SJCRH30 (cell line): ENCODE data around the gene MT1F. TPM values are rescaled to one million over a fixed set of nuclear protein-coding genes. Genes with fewer than 3 reads are reported as not detected.
"Not testable (repeated sequence)": the region's sequence is repeated elsewhere in the genome, so short reads cannot be mapped to it uniquely, and the experiment has no call there.

Source experiments
- DNase-seq, 2 experiments: peaks; one replicate each; pipeline ENCODE4 v3.0.0-alpha.2; 2015 to 2020
- H3K27ac ChIP-seq: fragments of 250-450 bp; sonication (Bioruptor Pico); 2 replicates; pipeline ENCODE4 v1.5.1; 2020; ENCODE audit warnings: mild to moderate bottlenecking, moderate library complexity
- H3K27me3 ChIP-seq: fragments of 250-450 bp; sonication (Bioruptor Pico); 2 replicates; pipeline ENCODE4 v1.5.1; 2020; ENCODE audit warnings: mild to moderate bottlenecking, moderate library complexity
- H3K36me3 ChIP-seq: fragments of 250-450 bp; sonication (Bioruptor Pico); 2 replicates; pipeline ENCODE4 v1.5.1; 2020; ENCODE audit warnings: mild to moderate bottlenecking, moderate library complexity
- H3K4me1 ChIP-seq: fragments of 250-450 bp; sonication (Bioruptor Pico); 2 replicates; pipeline ENCODE4 v1.5.1; 2020; ENCODE audit warnings: mild to moderate bottlenecking, moderate library complexity
- H3K4me3 ChIP-seq: fragments of 250-450 bp; sonication (Bioruptor Pico); 2 replicates; pipeline ENCODE4 v1.5.1; 2020; ENCODE audit warnings: mild to moderate bottlenecking, moderate library complexity
- H3K9me3 ChIP-seq: fragments of 250-450 bp; sonication (Bioruptor Pico); replicated peaks from 2 replicates; pipeline ENCODE4 v1.5.1; 2020; ENCODE audit warnings: mild to moderate bottlenecking, moderate library complexity
- total RNA-seq: library from RNA; depleted of rRNA; stranded (reverse); fragments of >200 nt; shearing (Covaris generic); gene quantifications from 2 replicates; pipeline ENCODE4 v1.2.3, GENCODE V29; 2014

MT1F gene
- total RNA-seq, 1 experiment from 2014 or later, result not detected

DNA sequence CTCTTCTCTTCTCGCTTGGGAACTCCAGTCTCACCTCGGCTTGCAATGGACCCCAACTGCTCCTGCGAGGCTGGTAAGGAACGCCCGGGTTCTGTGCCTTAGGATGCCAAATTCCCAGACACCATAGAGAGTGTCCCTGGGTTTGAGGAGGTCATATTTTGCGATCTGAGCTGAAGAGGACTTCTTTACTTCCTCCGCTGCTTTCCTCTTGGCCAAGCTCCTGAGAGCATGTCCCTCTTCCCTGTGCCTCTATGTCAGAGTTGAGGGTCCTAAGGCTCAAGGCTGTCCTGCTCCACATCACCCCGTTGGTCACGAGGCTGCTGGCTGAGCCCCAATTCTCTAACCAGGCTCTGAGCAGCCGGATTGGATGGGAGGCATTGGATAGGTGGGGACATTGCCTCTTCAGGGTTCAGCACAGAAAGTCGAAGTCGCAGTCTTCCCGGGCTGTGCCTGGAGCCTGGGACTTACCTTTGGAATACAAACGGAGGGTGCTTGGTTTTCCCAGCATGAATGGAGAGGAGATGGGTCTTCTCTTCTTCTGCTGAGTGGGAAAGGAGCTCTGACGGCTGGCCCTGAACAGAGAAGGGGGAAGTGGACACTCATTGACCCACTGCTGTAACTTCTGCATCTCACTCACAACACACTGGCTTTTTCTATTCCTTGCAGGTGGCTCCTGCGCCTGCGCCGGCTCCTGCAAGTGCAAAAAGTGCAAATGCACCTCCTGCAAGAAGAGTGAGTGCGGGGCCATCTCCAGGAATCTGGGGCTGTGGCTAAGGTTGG lies 12.3 kb downstream of the MT1F start:
- no peak for DNase-seq
- Histone ChIP-seq H3K4me3 (no peak overlapping the region), H3K27me3 (peaks cover 47% of the 10 kb centered on the region)

GRCh38 chr16:56670620-56670934 lies 12.8 kb downstream of the MT1F start:
- no peaks in the 10 kb centered on the region for H3K4me1 ChIP-seq
- no peaks in the 10 kb centered on the region for H3K36me3 ChIP-seq
- H3K27me3 ChIP-seq, result peaks cover 50% of the 10 kb centered on the region
- no peak overlapping the region for H3K27ac ChIP-seq
- no peak overlapping the region for H3K4me3 ChIP-seq
- no peaks in the 10 kb centered on the region for H3K9me3 ChIP-seq
- DNase-seq, result no peak

More for the DNA sequence above, 12.3 kb downstream of the MT1F start:
- Histone ChIP-seq H3K36me3 (no peaks in the 10 kb centered on the region), H3K9me3 (no peaks in the 10 kb centered on the region), H3K27ac (no peak overlapping the region), H3K4me1 (no peaks in the 10 kb centered on the region)

GRCh38 chr16:56671691-56672090 lies 13.9 kb downstream of the MT1F start:
- H3K4me1 ChIP-seq, H3K4me3 ChIP-seq, H3K36me3 ChIP-seq, DNase-seq, H3K27ac ChIP-seq, H3K9me3 ChIP-seq: not testable (repeated sequence)
- peaks cover 47% of the 10 kb centered on the region for H3K27me3 ChIP-seq

GRCh38 chr16:56672171-56672570 lies 14.4 kb downstream of the MT1F start:
- H3K27ac ChIP-seq, H3K36me3 ChIP-seq, DNase-seq, H3K4me3 ChIP-seq, H3K4me1 ChIP-seq, H3K9me3 ChIP-seq: not testable (repeated sequence)
- peaks cover 42% of the 10 kb centered on the region for H3K27me3 ChIP-seq

GRCh38 chr16:56672761-56673536 lies 15.2 kb downstream of the MT1F start:
- Histone ChIP-seq H3K4me1 (no peaks in the 10 kb centered on the region), H3K4me3 (no peak overlapping the region), H3K36me3 (no peaks in the 10 kb centered on the region), H3K9me3 (no peaks in the 10 kb centered on the region), H3K27ac (no peak overlapping the region), H3K27me3 (peaks cover 41% of the 10 kb centered on the region)
- no peak for DNase-seq

GRCh38 chr16:56673921-56674320 lies 16.2 kb downstream of the MT1F start:
- Histone ChIP-seq H3K27ac (no peak overlapping the region), H3K4me1 (no peaks in the 10 kb centered on the region), H3K4me3 (no peak overlapping the region), H3K9me3 (no peaks in the 10 kb centered on the region), H3K36me3 (no peaks in the 10 kb centered on the region), H3K27me3 (peaks cover 33% of the 10 kb centered on the region)
- peak in 1 of 2 experiments; percentile 24 for DNase-seq

DNA sequence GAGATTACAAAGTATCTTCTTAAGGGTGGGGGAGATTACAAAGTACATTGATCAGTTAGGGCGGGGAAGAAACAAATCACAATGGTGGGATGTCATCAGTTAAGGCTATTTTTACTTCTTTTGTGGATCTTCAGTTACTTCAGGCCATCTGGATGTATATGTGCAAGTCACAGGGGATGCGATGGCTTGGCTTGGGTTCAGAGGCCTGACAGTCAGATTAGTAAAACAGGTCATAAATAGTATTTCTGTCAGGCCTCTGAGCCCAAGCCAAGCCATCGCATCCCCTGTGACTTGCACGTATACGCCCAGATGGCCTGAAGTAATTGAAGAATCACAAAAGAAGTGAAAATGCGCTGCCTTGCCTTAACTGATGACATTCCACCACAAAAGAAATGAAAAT lies 16.8 kb downstream of the MT1F start:
- not testable (repeated sequence) for H3K36me3 ChIP-seq, H3K9me3 ChIP-seq, H3K4me1 ChIP-seq, DNase-seq, H3K4me3 ChIP-seq, H3K27ac ChIP-seq
- peaks cover 30% of the 10 kb centered on the region for H3K27me3 ChIP-seq

- Histone ChIP-seq H3K27me3 (peaks cover 18% of the 10 kb centered on the region), H3K4me1 (no peaks in the 10 kb centered on the region), H3K27ac (no peak overlapping the region), H3K9me3 (no peaks in the 10 kb centered on the region), H3K4me3 (no peak overlapping the region), H3K36me3 (no peaks in the 10 kb centered on the region)
- no peak for DNase-seq
Measured at GRCh38 chr16:56675685-56676210, 18.0 kb downstream of the MT1F start.

- no peaks in the 10 kb centered on the region for H3K9me3 ChIP-seq
- H3K4me1 ChIP-seq, result no peaks in the 10 kb centered on the region
- H3K27me3 ChIP-seq, result peaks cover 16% of the 10 kb centered on the region
- no peak overlapping the region for H3K27ac ChIP-seq
- no peak for DNase-seq
- H3K36me3 ChIP-seq, result no peaks in the 10 kb centered on the region
- no peak overlapping the region for H3K4me3 ChIP-seq
Measured at GRCh38 chr16:56677474-56677873, 19.7 kb downstream of the MT1F start.

DNA sequence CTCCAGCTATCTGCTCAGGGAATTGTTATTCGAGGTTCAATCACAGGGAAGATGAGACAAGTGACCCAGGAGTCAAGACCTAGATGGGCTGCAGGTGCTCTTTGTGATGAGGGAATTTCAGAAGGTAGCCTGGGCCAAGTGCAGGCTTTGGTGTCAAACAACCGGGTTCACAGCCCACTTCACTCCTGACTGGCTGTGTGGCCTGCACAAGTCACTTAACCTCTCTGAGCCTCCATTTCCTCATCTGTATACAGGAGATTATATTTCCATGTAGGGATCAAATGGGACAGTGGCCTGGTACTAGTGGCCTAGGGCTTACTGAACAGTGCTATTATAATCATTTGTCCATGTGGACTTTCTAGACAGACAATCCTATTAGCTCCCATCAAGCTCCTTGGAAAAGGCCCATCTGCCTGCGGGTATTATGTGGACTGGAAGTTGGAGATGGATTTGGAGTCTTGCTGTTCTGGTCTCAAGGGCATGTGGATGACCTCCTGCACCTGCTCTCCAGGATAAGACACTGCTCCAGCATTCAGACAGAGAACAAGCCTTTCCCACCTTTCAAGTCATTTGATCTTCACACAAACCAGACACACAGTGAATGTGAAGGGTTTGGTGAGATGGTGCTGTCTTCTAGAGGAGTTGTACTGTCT lies 21.4 kb downstream of the MT1F start:
- H3K4me1 ChIP-seq, result peaks cover 8% of the 10 kb centered on the region
- H3K27me3 ChIP-seq, result peaks cover 8% of the 10 kb centered on the region; the same call in 1 of the 2 replicates
- DNase-seq, result no peak
- no peak overlapping the region for H3K27ac ChIP-seq
- no peak overlapping the region for H3K4me3 ChIP-seq
- no peaks in the 10 kb centered on the region for H3K36me3 ChIP-seq
- H3K9me3 ChIP-seq, result no peaks in the 10 kb centered on the region

- H3K9me3 ChIP-seq, result no peaks in the 10 kb centered on the region
- H3K4me1 ChIP-seq, result peaks cover 8% of the 10 kb centered on the region
- H3K36me3 ChIP-seq, result no peaks in the 10 kb centered on the region
- 0 out of 2 replicates have a peak, but pooled peaks cover 5% of the 10 kb centered on the region for H3K27me3 ChIP-seq
- H3K27ac ChIP-seq, result no peak overlapping the region
- H3K4me3 ChIP-seq, result no peak overlapping the region
- no peak for DNase-seq
Measured at GRCh38 chr16:56679818-56680217, 22.1 kb downstream of the MT1F start.

GRCh38 chr16:56681939-56682702 lies 24.4 kb downstream of the MT1F start, which contains the start of gene MT1X:
TSS of gene MT1X (plus strand) at chr16:56682470. CDS start at chr16:56682541, 71 bp downstream.
- Histone ChIP-seq H3K9me3 (no peaks in the 10 kb centered on the region), H3K36me3 (no peaks in the 10 kb centered on the region), H3K27me3 (no peaks in the 10 kb centered on the region), H3K4me1 (peaks cover 8% of the 10 kb centered on the region), H3K27ac (peak within 1 kb of the TSS; percentile 35), H3K4me3 (peak within 1 kb of the TSS; percentile 70)
- DNase-seq, result peak; percentile 86 to 95

DNA sequence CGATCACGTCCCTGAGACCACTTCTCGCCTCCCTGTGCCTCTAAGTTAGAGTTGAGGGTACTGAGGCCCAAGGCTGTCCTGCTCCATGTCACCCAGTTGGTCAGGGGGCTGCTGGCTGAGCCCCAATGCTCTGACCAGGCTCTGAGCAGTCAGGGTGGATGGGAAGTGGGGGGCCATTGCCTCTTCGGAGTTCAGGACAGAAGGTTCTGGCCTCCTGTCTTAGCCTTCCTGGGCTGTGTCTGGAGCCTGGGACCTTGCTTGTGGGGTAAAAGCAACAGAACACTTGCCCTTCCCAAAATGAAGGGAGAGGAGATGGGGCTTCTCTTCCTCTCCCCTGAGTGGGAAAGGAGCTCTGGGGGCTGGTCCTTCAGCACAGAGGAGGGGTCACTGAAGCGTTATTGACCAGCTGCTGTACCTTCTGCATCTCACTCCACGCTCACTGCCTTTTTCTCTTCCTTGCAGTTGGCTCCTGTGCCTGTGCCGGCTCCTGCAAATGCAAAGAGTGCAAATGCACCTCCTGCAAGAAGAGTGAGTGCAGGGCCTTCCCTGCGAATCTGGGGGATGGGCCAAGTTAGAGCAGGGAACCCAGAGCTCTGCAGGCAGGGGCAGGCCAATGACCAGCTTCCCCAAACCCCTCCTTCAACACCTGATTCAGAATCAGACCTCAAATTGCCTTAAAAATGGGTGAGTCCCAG lies 25.1 kb downstream of the MT1F start:
- no peak for DNase-seq
- Histone ChIP-seq H3K4me1 (peaks cover 8% of the 10 kb centered on the region), H3K36me3 (no peaks in the 10 kb centered on the region), H3K27me3 (no peaks in the 10 kb centered on the region), H3K4me3 (peak overlapping the region; percentile 70), H3K27ac (peak overlapping the region; percentile 35), H3K9me3 (no peaks in the 10 kb centered on the region)
